ENCODE measurements around the gene FES. TPM values are rescaled to one million over a fixed set of nuclear protein-coding genes. Genes with fewer than 3 reads are reported as not detected.

FES gene
- total RNA-seq, 2 experiments from 2014 or later, result 2.1 to 2.5 TPM

DNA sequence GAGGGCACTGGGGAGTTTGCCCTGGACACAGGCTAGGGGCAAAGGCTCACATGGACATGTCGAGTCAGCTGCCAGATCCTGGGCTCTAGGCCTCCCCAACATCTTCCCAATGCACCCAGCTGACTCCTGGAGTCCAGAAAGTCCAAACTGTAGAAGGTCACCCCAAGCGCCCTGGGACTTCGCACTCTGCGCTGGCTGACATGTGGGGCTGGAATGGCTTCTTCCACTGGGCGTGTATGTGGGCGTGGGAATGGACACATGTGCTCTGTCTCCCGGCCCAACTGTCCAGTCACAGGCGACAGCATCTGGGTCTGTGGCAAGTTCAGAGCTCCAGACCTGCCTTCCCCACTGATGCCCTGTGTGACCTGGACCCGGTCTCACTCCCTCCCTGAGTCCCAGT, 29.2 kb upstream of the FES start:
- H3K9me3 Mint-ChIP-seq, result no peaks in the 10 kb centered on the region
- no peaks in the 10 kb centered on the region for H3K36me3 Mint-ChIP-seq
- no peak overlapping the region for H3K4me3 Mint-ChIP-seq
- no peak for DNase-seq
- no peaks in the 10 kb centered on the region for H3K27me3 Mint-ChIP-seq
- peak overlapping the region; percentile 79 for H3K27ac Mint-ChIP-seq
- peaks cover 65% of the 10 kb centered on the region for H3K4me1 Mint-ChIP-seq

GRCh38 chr15:90857337-90857736, 27.0 kb upstream of the FES start:
- Mint-ChIP-seq H3K4me1 (peaks cover 49% of the 10 kb centered on the region), H3K36me3 (no peaks in the 10 kb centered on the region), H3K27ac (no peak overlapping the region), H3K4me3 (no peak overlapping the region), H3K27me3 (no peaks in the 10 kb centered on the region), H3K9me3 (no peaks in the 10 kb centered on the region)
- DNase-seq, result no peak

DNA sequence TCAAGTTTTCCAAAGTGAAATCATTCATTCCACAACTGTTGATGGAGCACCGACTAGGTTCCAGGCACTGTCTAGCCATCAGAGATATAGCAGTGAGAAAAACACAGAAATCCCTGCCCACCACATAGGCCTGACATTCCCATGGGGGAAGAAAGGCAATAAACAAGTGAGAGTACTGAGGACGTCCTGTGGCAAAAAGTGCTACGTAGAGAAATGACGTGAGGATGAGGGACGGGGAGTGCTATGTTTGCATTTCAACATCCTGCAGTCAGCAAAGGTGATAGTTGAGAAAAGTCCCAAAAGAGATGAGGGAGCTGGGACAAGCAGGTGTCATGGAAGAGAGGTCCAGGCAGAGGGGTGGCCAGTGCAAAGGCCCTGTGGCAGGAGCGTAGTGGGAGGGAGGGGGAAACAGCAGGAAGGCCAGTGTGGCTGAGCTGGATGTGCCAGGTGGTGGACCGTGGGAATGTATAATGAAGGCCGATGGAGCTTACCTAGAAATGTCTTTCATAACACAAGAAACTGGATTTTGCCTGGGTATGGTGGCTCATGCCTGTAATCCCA, 26.3 kb upstream of the FES start:
- no peaks in the 10 kb centered on the region for H3K36me3 Mint-ChIP-seq
- H3K27me3 Mint-ChIP-seq, result no peaks in the 10 kb centered on the region
- H3K4me3 Mint-ChIP-seq, result no peak overlapping the region
- no peak overlapping the region for H3K27ac Mint-ChIP-seq
- no peak for DNase-seq
- H3K9me3 Mint-ChIP-seq, result no peaks in the 10 kb centered on the region
- H3K4me1 Mint-ChIP-seq, result peaks cover 43% of the 10 kb centered on the region

DNA sequence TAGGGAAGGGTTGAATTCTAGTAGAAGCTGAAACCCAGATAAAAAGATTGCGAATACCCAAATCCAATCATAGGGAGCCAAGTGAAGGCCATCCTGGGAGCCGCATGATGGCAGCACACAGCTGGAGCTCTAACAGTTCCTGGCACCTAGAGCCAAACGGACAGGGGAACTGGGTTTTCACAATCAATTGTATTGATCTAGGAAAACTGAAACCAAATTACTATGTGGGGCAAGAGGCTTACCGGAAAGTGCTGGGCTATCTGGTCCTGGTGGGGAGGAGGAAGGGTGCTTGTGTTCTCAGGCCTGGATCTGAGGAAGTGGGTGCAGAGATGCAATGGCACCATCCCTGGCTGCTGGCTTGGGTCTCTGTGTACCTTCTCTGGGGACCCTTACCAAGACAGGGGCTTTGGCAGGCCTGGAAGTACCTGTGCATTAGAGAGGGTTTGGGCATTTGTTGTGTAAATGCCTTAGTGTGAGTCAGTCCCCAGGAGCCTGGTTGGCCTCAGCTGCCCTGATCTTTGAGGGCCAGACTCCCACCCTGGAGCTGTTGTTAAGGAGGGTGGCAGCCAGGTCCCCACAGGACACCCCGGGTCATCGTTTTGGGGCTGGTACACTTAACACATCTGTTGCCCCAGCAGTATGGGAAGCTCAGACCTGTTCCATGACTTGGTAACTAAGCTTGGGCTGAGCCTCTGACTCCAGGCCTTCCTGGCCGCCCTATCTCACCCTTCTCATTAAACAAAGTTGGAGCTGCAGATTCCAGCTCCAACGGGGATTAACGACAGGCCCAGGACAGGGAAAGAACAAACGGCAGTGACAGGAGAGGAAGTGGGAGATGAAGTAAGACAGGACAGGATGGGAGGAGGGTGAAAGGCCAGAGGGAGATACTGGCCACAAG, 24.8 kb upstream of the FES start:
- H3K27ac Mint-ChIP-seq, result peak overlapping the region; percentile 2
- no peak overlapping the region for H3K4me3 Mint-ChIP-seq
- peaks cover 41% of the 10 kb centered on the region for H3K4me1 Mint-ChIP-seq
- no peak for DNase-seq
- H3K36me3 Mint-ChIP-seq, result no peaks in the 10 kb centered on the region
- H3K27me3 Mint-ChIP-seq, result no peaks in the 10 kb centered on the region
- no peaks in the 10 kb centered on the region for H3K9me3 Mint-ChIP-seq

GRCh38 chr15:90860450-90860849, 23.9 kb upstream of the FES start:
- no peaks in the 10 kb centered on the region for H3K9me3 Mint-ChIP-seq
- H3K27me3 Mint-ChIP-seq, result no peaks in the 10 kb centered on the region
- peaks cover 34% of the 10 kb centered on the region for H3K4me1 Mint-ChIP-seq
- DNase-seq, result no peak
- no peaks in the 10 kb centered on the region for H3K36me3 Mint-ChIP-seq
- H3K27ac Mint-ChIP-seq, result no peak overlapping the region
- no peak overlapping the region for H3K4me3 Mint-ChIP-seq

DNA sequence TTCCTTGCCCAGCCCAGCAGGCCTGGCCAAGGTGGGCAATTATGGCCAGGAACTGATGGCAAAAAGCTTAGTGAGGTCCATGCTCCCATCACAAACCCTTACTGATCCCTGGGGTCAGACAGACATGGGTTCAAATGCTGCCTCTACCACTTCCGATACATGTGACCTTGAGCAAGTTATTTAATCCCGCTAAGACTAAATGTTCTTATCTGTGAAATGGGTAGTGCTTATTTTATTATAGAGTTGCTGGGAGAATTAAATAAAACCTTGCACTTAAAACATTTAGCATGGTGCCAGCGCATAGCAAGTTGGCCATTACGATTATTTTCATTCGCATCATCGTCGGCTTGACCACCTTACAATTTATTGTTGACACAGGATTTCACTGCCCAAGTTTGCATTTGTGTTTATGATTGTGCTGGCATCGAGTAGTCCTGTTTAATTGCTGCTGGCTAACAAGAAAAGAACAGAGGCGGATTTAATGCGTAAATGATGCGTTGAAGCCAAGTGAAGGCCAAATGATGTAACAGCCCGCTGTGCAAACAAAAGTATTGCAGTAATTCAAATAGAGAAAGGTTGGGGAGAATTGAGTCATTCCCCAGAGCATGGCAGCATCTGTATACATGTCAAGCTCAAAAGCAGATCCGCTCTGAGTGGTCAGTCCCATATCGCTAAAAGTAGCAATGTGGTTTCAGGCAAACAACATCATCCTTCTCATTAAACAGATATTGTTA, 23.2 kb upstream of the FES start:
- no peak overlapping the region for H3K27ac Mint-ChIP-seq
- no peaks in the 10 kb centered on the region for H3K36me3 Mint-ChIP-seq
- no peak for DNase-seq
- peaks cover 31% of the 10 kb centered on the region for H3K4me1 Mint-ChIP-seq
- H3K9me3 Mint-ChIP-seq, result no peaks in the 10 kb centered on the region
- H3K4me3 Mint-ChIP-seq, result no peak overlapping the region
- H3K27me3 Mint-ChIP-seq, result no peaks in the 10 kb centered on the region

DNA sequence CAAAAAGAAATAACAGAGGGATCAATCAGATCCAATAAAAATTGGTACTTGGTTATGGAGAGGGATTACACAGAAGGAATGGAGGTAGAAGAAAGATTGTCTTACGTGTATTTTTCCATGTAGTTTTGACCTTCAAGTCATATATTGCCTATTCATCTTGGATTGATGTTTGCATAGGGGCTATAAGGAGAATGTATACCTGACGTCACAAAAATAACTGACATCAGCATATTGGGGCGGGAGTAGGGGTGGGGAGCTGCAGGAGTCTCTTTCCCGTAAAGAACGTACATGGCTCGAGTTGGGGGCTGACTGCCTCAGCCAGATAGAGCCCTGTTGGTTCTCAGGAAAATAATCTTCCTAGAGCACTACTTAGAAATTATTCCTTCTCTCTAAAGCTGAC, 21.8 kb upstream of the FES start:
- no peak for DNase-seq
- H3K36me3 Mint-ChIP-seq, result no peaks in the 10 kb centered on the region
- no peaks in the 10 kb centered on the region for H3K27me3 Mint-ChIP-seq
- no peak overlapping the region for H3K27ac Mint-ChIP-seq
- no peak overlapping the region for H3K4me3 Mint-ChIP-seq
- peaks cover 19% of the 10 kb centered on the region for H3K4me1 Mint-ChIP-seq
- H3K9me3 Mint-ChIP-seq, result no peaks in the 10 kb centered on the region

DNA sequence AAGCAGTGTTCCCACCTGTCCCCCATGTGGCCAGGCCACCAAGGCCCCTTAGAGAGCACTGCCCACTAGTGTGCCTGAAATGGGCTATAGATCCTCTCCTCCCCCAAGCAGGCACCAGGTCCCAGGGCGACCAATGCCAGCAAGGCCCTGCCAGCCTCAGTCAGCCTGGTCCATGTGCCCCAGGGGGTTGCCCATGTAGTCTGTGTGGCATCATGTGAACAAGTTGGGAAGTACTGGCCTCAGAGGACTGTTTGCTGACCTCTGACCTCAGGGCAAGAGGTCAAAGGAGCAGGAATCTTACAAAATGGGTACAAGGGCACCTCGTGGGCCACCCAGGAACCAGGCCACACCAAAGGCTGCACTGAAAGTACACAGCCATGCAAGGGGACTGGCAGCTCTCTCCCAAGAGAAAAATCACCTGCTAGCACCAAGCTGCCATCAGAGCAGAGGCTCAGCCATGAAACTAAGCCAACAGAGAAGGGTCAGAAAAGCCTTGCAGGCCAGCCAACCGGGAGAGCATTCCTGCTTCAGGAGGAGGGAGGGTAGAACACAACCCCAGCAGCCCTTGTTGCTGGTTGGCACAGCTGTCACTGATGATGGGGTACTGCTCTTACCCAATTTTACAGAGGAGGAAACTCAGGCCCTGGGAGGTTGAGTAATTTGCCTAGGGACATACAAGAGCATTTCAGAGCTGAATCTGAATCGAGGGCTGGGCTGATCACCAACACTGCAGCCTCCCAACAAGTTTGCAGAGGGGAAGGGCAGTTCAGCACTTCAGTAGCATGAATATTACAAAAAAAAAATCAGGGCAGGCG, 21.1 kb upstream of the FES start:
- no peak overlapping the region for H3K4me3 Mint-ChIP-seq
- peaks cover 20% of the 10 kb centered on the region for H3K4me1 Mint-ChIP-seq
- no peak for DNase-seq
- H3K36me3 Mint-ChIP-seq, result no peaks in the 10 kb centered on the region
- H3K27ac Mint-ChIP-seq, result no peak overlapping the region
- no peaks in the 10 kb centered on the region for H3K9me3 Mint-ChIP-seq
- no peaks in the 10 kb centered on the region for H3K27me3 Mint-ChIP-seq

- no peak for DNase-seq
- no peak overlapping the region for H3K27ac Mint-ChIP-seq
- H3K4me3 Mint-ChIP-seq, result no peak overlapping the region
- H3K4me1 Mint-ChIP-seq, result peaks cover 28% of the 10 kb centered on the region
- H3K9me3 Mint-ChIP-seq, result no peaks in the 10 kb centered on the region
- no peaks in the 10 kb centered on the region for H3K36me3 Mint-ChIP-seq
- H3K27me3 Mint-ChIP-seq, result no peaks in the 10 kb centered on the region
Measured at GRCh38 chr15:90863987-90864386, 20.3 kb upstream of the FES start.

DNA sequence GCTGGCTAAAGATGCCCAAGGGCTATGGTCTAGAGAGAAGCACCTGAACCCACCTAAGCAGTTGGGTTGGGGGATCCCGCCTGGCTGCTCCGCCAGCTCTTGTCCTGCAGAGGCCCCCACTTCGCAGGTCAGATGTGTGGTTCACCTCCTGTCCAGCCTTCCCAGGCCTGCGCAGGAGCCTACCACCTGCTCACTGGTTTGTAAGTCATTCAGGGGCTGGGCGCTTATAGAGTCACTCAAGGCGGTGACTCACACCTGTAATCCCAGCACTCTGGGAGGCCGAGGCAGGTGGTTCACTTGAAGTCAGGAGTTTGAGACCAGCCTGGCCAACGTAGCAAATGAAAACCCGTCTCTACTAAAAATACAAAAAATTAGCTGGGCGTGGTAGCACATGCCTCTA, 19.8 kb upstream of the FES start:
- Mint-ChIP-seq H3K36me3 (no peaks in the 10 kb centered on the region), H3K27ac (no peak overlapping the region), H3K4me3 (no peak overlapping the region), H3K27me3 (no peaks in the 10 kb centered on the region), H3K9me3 (no peaks in the 10 kb centered on the region), H3K4me1 (peaks cover 30% of the 10 kb centered on the region)
- no peak for DNase-seq

DNA sequence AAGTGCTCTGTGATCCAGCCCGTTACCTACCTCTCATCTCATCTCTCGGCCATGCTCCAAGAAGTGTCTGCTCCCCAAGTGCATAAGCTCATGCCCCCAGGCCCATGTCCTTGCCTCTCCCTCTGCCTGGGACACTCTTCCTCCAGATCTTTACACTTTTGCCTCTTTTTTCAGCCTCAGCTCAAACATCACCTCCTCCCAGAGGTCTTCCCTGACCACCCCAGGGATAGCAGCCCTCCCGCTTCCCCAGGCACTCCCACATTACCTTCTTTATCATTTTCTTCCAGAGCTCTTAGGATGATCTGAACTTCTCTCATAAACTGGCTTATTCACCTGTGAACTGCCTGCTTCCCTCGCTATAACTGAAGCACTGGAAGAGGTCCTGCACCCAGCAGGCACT, 18.6 kb upstream of the FES start:
- no peak overlapping the region for H3K4me3 Mint-ChIP-seq
- H3K27ac Mint-ChIP-seq, result no peak overlapping the region
- no peaks in the 10 kb centered on the region for H3K36me3 Mint-ChIP-seq
- no peaks in the 10 kb centered on the region for H3K9me3 Mint-ChIP-seq
- peaks cover 40% of the 10 kb centered on the region for H3K4me1 Mint-ChIP-seq
- no peaks in the 10 kb centered on the region for H3K27me3 Mint-ChIP-seq
- DNase-seq, result no peak

DNA sequence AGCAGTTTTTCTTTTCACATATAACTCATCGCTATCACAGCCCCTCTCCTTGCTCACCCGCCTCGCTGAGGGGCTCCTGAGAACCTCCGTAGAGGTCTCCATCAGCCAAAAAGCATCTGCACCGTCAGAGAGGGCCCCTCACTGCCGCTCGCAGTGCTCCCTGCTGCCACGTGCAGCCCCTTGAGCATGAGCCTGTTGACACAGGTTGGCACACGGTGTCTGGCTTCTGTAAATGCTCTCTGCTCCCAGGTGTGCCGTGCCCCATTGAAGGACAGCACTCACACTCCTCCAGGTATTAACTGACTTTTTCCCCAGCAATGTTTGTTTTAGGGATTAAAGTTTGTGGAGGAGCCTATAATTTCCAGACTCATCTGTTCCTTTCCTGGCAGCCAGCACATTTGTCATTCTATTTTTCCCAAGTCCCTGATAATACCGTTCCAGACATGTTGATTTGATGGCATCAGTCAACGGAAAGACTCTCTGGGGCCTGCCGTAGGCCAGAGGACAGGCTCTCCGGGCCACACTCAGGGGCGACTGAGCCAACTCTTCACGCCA, 18.1 kb upstream of the FES start:
- Mint-ChIP-seq H3K4me1 (peaks cover 42% of the 10 kb centered on the region), H3K9me3 (no peaks in the 10 kb centered on the region), H3K27ac (no peak overlapping the region), H3K36me3 (no peaks in the 10 kb centered on the region), H3K4me3 (no peak overlapping the region), H3K27me3 (no peaks in the 10 kb centered on the region)
- DNase-seq, result no peak

- peaks cover 42% of the 10 kb centered on the region for H3K4me1 Mint-ChIP-seq
- no peaks in the 10 kb centered on the region for H3K9me3 Mint-ChIP-seq
- H3K27me3 Mint-ChIP-seq, result no peaks in the 10 kb centered on the region
- DNase-seq, result no peak
- H3K36me3 Mint-ChIP-seq, result no peaks in the 10 kb centered on the region
- no peak overlapping the region for H3K4me3 Mint-ChIP-seq
- H3K27ac Mint-ChIP-seq, result no peak overlapping the region
Measured at GRCh38 chr15:90866800-90867199, 17.5 kb upstream of the FES start.

DNA sequence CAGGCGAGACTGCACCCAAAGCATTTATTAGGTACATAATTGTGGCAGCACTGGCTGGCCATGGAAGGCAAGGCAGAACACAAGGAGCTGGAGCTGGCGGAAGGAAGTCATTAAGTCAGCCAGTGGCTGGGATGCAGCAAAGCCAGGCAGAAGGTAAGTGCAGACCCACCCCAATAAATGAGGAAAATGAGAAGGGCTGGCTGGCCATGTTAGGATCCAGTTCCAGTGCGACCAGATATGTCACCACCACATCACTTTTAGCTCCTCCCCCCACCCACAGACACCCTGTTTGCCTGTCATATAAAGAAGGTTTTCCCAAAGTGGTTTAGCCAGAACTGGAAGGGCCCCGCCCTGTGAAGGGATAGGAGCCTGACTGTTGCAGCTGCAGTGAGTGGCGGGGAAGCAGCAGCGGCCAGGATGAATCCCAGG, 16.0 kb upstream of the FES start, which contains the start of gene FURIN:
Gene FURIN, plus strand, starts transcription at position 328 of the 429 bp plus-strand sequence. CDS start 7,153 bp downstream, outside the sequence.
- Mint-ChIP-seq H3K4me3 (peak within 1 kb of the TSS; percentile 81), H3K27me3 (no peaks in the 10 kb centered on the region), H3K4me1 (peaks cover 52% of the 10 kb centered on the region), H3K9me3 (no peaks in the 10 kb centered on the region), H3K36me3 (peaks cover 8% of the 10 kb centered on the region), H3K27ac (peak within 1 kb of the TSS; percentile 86)
- no peak for DNase-seq
